GM12873 (cell line): Measurements from ENCODE around the gene CDH3.

Experiments used
- TF ChIP-seq, protein P1 (sequence below): IDR thresholded peaks from 2 replicates; pipeline ENCODE4 v1.5.1; 2012; ENCODE audit warnings: low read depth, mild to moderate bottlenecking, moderate library complexity, low read length, control low read depth; ENCODE audit not compliant: insufficient read depth; ENCODE audit errors: missing control alignments

Gene CDH3

GRCh38 chr16:68617734-68618133 is 27.4 kb upstream of the CDH3 start:
- TF ChIP-seq, protein P1, sequence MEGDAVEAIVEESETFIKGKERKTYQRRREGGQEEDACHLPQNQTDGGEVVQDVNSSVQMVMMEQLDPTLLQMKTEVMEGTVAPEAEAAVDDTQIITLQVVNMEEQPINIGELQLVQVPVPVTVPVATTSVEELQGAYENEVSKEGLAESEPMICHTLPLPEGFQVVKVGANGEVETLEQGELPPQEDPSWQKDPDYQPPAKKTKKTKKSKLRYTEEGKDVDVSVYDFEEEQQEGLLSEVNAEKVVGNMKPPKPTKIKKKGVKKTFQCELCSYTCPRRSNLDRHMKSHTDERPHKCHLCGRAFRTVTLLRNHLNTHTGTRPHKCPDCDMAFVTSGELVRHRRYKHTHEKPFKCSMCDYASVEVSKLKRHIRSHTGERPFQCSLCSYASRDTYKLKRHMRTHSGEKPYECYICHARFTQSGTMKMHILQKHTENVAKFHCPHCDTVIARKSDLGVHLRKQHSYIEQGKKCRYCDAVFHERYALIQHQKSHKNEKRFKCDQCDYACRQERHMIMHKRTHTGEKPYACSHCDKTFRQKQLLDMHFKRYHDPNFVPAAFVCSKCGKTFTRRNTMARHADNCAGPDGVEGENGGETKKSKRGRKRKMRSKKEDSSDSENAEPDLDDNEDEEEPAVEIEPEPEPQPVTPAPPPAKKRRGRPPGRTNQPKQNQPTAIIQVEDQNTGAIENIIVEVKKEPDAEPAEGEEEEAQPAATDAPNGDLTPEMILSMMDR = no peak

GRCh38 chr16:68626557-68626956 is 18.6 kb upstream of the CDH3 start:
- TF ChIP-seq, protein P1 = no peak

- TF ChIP-seq, protein P1 = no peak
Observed at GRCh38 chr16:68627951-68628425, 17.1 kb upstream of the CDH3 start.

DNA sequence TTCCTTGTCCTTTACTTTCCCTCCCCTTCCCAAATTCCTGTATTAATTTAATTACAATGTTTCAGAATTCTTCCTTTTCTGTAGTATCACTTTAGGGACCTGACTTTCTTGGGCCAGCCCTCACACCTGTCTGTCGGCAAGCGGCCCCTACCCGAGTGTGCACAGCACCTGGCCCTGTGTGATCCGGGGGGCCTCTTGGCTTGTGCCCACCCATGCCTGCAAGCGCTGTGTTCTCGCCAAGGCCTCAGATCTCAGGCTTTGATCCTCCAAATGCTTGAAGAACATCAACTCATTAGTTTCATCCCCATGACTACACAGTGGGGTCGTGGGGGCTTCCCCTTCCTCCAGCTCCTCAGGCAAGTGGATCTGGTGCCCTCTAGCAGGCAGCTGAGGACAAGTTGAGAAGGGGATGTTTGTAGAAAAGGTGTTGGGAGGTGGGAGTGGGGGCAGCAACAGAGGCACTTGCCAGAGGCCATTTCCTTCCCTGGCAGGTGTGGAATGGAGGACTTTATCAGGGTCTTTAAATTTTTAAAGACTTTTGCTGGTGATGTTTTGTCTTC is 15.7 kb upstream of the CDH3 start:
- TF ChIP-seq, protein P1 = no peak

DNA sequence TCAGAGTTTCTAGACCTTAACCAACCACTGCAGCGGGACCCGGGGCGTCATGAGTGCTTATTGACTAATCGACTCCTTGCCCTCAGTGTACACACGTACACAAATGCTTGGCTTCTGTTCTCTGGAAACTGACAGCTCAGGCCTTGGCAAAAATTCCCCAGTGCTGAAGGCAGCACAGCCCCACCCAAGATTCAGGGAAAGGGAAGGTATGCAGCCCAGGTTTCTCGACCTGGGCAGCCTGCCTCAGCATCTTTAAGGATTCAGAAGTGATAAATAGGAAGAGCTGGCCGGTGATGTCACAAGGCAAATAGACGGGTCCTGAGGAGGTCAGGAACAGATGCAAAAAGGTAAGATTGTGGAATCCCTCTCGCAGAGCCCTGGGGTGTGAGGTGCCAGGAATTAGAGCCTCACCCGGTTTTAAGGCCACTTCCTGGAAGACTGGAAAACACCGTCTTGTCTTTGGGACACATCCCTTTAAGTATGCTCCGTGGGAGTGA is 9.0 kb upstream of the CDH3 start:
- TF ChIP-seq, protein P1 = no peak

DNA sequence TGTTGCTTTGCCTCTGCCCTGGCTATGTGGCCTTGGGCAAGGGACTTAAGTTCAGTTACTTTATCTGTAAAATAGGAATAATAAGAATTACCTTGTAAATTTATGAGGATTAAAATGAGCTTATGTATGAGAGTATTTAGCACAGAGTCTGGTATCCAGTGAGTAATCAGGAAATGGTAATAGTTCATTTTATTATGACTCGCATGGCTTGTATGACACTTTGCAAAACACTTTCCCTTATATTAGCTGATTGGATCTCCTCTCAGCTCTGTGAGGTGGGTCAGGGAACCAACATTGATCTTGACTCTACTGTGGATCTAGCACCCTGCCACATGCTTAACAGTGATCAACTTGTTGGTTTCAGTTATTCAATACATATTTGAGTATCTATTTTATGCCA is 8.3 kb upstream of the CDH3 start:
- TF ChIP-seq, protein P1 = no peak

DNA sequence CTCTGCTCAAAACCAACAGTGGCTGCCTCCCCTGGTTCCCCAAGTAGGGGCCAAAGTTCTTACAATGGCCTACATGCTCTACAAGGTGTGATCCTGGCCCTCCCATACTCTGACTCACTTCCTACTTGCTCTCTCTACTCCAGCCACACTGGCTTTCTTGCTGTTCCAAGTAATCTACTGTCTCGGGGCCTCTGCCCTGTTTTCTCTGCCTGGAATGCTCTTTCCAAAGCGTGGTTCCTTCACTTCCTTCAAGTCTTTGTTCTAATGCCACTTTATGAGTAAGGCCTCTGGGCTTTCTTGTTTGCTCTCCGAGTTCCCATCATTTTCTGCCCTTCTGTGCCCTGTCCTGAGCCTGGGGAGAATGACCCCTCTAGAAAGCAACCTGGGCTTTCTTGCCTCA is 4.1 kb upstream of the CDH3 start:
- TF ChIP-seq, protein P1 = no peak
